HepG2 (cell line): Measurements from ENCODE around the gene C1GALT1. TPM values are rescaled to one million over a fixed set of nuclear protein-coding genes. Genes with fewer than 3 reads are reported as not detected.
A peak's percentile ranks its signal among the peaks of the same experiment; 100 is the strongest.

Experiments used
- CEBPB ChIP-seq: IDR thresholded peaks from 2 replicates; pipeline ENCODE4 v1.6.1; 2011; ENCODE audit warnings: low read depth, low read length, improper control_type of control experiment, borderline replicate concordance
- NR3C1 ChIP-seq: sonication (generic); formaldehyde crosslinking; IDR thresholded peaks from 2 replicates; pipeline ENCODE4 v1.4.0; 2020; ENCODE audit warnings: missing genetic modification reagents
- SP2 ChIP-seq: sonication (generic); formaldehyde crosslinking; IDR thresholded peaks from 2 replicates; pipeline ENCODE4 v1.5.1; 2020; ENCODE audit warnings: mild to moderate bottlenecking, missing genetic modification reagents
- TCF12 ChIP-seq, 2 experiments: fragments of 450-650 bp in 1 of 2; sonication (generic) in 1 of 2; formaldehyde crosslinking in 1 of 2; IDR thresholded peaks; 2 replicates each; pipeline versions ENCODE4 v1.6.1 to v1.8.0; 2017 to 2022; ENCODE audit warnings: antibody characterized with exemption in 1 of 2, mild to moderate bottlenecking in 1 of 2, missing genetic modification reagents in 1 of 2, moderate library complexity in 1 of 2
- TEAD3 ChIP-seq: optimal IDR thresholded peaks from 2 replicates; pipeline ENCODE3; 2016; ENCODE audit warnings: borderline replicate concordance
- ZBTB34 ChIP-seq: sonication (generic); formaldehyde crosslinking; IDR thresholded peaks from 2 replicates; pipeline ENCODE4 v1.8.0; 2022; ENCODE audit warnings: mild to moderate bottlenecking, missing genetic modification reagents
- ZBTB38 ChIP-seq: sonication (generic); formaldehyde crosslinking; IDR thresholded peaks from 2 replicates; pipeline ENCODE4 v1.5.1; 2020; ENCODE audit warnings: mild to moderate bottlenecking, missing genetic modification reagents
- ZMYM4 ChIP-seq: sonication (generic); formaldehyde crosslinking; IDR thresholded peaks from 2 replicates; pipeline ENCODE4 v1.8.1; 2023; ENCODE audit warnings: mild to moderate bottlenecking, missing genetic modification reagents
- polyA plus RNA-seq, 8 experiments: library from polyadenylated mRNA; depleted of rRNA in 3 of 8; stranded (reverse) in 7 of 8; unstranded in 1 of 8; fragments of >200 nt; fragmentation: Illumina TruSeq in 4 of 8; extraction: Trizol in 4 of 8; gene quantifications; 2 replicates each; pipeline versions ENCODE4 v1.2.1 to v1.2.3, GENCODE V29; 2011 to 2016; ENCODE audit warnings: low read depth in 4 of 8, missing spikeins in 1 of 8, mixed read lengths in 1 of 8; ENCODE audit not compliant: insufficient read depth in 1 of 8
- total RNA-seq, 5 experiments: library from RNA; depleted of rRNA; stranded (reverse); fragments of >200 nt; fragmentation: Illumina TruSeq; extraction: Trizol; gene quantifications; 2 replicates each; pipeline ENCODE4 v1.2.3, GENCODE V29; 2016; ENCODE audit warnings: low read depth in 1 of 5
- TF ChIP-seq, protein P1 (sequence below): sonication (generic); formaldehyde crosslinking; IDR thresholded peaks from 2 replicates; pipeline ENCODE4 v1.4.0; 2020; ENCODE audit warnings: missing genetic modification reagents
- TF ChIP-seq, protein P2 (sequence below): sonication (generic); formaldehyde crosslinking; IDR thresholded peaks from 2 replicates; pipeline ENCODE4 v1.4.0; 2020; ENCODE audit warnings: missing genetic modification reagents
- TF ChIP-seq, protein P3 (sequence below), 2 experiments: sonication (generic) in 1 of 2; formaldehyde crosslinking in 1 of 2; IDR thresholded peaks; 2 replicates each; pipeline versions ENCODE4 v1.4.0 to v1.6.1; 2016 to 2020; ENCODE audit warnings: borderline replicate concordance in 1 of 2, low read depth in 1 of 2, mild to moderate bottlenecking in 1 of 2, missing genetic modification reagents in 1 of 2
- TF ChIP-seq, protein P4 (sequence below): sonication (generic); formaldehyde crosslinking; IDR thresholded peaks from 2 replicates; pipeline ENCODE4 v1.4.0; 2020; ENCODE audit warnings: missing genetic modification reagents
- TF ChIP-seq, protein P5 (sequence below): sonication (generic); formaldehyde crosslinking; IDR thresholded peaks from 2 replicates; pipeline ENCODE4 v1.4.0; 2020; ENCODE audit warnings: missing genetic modification reagents

Gene C1GALT1
- total and polyA plus RNA-seq, 2 of the 13 experiments (the other 11 are each of a cell fraction or from before 2014, with no cell fraction given) = 57.1 to 65.9 TPM

DNA sequence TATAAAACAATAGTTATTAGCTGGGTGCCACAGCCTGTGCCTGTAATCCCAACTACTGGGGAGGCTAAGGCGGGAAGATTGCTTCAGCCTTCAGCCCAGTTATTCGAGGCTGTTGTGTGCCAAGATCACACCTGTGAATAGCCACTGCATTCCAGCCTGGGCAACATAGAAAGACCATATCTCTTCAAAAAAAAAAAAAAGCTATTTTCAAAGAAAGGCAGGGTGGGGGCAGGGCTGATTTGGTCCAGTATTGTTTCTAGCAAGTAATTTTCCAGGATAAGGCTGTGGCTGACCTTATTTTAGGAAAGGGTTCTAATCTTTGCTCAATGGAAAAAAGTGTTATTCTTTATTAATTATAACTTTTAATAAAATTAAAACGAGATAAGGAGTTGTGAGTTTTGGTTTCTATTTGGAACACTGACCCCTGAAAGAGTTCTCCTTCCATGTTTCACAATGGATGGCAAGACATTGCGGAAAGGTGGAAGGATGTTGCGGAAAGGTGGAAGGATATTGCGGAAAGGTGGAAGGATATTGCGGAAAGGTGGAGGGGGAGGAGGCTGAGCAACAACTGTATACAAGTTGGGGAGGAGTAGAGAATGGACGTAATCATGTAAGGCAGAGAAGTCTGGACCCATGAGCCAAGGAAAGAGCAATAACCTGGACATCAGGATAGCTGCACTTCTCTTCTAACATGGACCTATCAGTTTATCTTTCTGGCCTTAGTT lies 1.5 kb upstream of the C1GALT1 start (continued):
- TF ChIP-seq, protein P1, sequence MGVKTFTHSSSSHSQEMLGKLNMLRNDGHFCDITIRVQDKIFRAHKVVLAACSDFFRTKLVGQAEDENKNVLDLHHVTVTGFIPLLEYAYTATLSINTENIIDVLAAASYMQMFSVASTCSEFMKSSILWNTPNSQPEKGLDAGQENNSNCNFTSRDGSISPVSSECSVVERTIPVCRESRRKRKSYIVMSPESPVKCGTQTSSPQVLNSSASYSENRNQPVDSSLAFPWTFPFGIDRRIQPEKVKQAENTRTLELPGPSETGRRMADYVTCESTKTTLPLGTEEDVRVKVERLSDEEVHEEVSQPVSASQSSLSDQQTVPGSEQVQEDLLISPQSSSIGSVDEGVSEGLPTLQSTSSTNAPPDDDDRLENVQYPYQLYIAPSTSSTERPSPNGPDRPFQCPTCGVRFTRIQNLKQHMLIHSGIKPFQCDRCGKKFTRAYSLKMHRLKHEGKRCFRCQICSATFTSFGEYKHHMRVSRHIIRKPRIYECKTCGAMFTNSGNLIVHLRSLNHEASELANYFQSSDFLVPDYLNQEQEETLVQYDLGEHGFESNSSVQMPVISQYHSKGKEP (CRISPR knock-in tag) = no peak
- TF ChIP-seq, protein P2, sequence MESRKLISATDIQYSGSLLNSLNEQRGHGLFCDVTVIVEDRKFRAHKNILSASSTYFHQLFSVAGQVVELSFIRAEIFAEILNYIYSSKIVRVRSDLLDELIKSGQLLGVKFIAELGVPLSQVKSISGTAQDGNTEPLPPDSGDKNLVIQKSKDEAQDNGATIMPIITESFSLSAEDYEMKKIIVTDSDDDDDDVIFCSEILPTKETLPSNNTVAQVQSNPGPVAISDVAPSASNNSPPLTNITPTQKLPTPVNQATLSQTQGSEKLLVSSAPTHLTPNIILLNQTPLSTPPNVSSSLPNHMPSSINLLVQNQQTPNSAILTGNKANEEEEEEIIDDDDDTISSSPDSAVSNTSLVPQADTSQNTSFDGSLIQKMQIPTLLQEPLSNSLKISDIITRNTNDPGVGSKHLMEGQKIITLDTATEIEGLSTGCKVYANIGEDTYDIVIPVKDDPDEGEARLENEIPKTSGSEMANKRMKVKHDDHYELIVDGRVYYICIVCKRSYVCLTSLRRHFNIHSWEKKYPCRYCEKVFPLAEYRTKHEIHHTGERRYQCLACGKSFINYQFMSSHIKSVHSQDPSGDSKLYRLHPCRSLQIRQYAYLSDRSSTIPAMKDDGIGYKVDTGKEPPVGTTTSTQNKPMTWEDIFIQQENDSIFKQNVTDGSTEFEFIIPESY = peak; percentile 88
- TF ChIP-seq TCF12 (IDR thresholded peaks at IDR 0.05) (no peak), TCF12 (CRISPR knock-in tag; IDR thresholded peaks at IDR 0.05) (no peak), ZMYM4 (CRISPR knock-in tag) (no peak), ZBTB34 (CRISPR knock-in tag) (no peak), SP2 (CRISPR knock-in tag) (no peak), ZBTB38 (CRISPR knock-in tag) (peak; percentile 72; the same call in 1 of the 2 replicates), NR3C1 (CRISPR knock-in tag) (no peak), TEAD3 (peak; percentile 30), CEBPB (peak; percentile 39; the same call in 1 of the 2 replicates)
- TF ChIP-seq, protein P3, sequence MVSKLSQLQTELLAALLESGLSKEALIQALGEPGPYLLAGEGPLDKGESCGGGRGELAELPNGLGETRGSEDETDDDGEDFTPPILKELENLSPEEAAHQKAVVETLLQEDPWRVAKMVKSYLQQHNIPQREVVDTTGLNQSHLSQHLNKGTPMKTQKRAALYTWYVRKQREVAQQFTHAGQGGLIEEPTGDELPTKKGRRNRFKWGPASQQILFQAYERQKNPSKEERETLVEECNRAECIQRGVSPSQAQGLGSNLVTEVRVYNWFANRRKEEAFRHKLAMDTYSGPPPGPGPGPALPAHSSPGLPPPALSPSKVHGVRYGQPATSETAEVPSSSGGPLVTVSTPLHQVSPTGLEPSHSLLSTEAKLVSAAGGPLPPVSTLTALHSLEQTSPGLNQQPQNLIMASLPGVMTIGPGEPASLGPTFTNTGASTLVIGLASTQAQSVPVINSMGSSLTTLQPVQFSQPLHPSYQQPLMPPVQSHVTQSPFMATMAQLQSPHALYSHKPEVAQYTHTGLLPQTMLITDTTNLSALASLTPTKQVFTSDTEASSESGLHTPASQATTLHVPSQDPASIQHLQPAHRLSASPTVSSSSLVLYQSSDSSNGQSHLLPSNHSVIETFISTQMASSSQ (IDR thresholded peaks at IDR 0.05; ENCODE audit: low read depth) = no peak
- TF ChIP-seq, protein P3 (CRISPR knock-in tag; IDR thresholded peaks at IDR 0.05; ENCODE audit: borderline replicate concordance) = no peak
- TF ChIP-seq, protein P4, sequence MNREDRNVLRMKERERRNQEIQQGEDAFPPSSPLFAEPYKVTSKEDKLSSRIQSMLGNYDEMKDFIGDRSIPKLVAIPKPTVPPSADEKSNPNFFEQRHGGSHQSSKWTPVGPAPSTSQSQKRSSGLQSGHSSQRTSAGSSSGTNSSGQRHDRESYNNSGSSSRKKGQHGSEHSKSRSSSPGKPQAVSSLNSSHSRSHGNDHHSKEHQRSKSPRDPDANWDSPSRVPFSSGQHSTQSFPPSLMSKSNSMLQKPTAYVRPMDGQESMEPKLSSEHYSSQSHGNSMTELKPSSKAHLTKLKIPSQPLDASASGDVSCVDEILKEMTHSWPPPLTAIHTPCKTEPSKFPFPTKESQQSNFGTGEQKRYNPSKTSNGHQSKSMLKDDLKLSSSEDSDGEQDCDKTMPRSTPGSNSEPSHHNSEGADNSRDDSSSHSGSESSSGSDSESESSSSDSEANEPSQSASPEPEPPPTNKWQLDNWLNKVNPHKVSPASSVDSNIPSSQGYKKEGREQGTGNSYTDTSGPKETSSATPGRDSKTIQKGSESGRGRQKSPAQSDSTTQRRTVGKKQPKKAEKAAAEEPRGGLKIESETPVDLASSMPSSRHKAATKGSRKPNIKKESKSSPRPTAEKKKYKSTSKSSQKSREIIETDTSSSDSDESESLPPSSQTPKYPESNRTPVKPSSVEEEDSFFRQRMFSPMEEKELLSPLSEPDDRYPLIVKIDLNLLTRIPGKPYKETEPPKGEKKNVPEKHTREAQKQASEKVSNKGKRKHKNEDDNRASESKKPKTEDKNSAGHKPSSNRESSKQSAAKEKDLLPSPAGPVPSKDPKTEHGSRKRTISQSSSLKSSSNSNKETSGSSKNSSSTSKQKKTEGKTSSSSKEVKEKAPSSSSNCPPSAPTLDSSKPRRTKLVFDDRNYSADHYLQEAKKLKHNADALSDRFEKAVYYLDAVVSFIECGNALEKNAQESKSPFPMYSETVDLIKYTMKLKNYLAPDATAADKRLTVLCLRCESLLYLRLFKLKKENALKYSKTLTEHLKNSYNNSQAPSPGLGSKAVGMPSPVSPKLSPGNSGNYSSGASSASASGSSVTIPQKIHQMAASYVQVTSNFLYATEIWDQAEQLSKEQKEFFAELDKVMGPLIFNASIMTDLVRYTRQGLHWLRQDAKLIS (CRISPR knock-in tag) = no peak
- TF ChIP-seq, protein P5, sequence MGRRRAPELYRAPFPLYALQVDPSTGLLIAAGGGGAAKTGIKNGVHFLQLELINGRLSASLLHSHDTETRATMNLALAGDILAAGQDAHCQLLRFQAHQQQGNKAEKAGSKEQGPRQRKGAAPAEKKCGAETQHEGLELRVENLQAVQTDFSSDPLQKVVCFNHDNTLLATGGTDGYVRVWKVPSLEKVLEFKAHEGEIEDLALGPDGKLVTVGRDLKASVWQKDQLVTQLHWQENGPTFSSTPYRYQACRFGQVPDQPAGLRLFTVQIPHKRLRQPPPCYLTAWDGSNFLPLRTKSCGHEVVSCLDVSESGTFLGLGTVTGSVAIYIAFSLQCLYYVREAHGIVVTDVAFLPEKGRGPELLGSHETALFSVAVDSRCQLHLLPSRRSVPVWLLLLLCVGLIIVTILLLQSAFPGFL (CRISPR knock-in tag) = no peak
